WTC11 (cell line): Measurements from ENCODE around the gene CLIP2. TPM values are rescaled to one million over a fixed set of nuclear protein-coding genes. Genes with fewer than 3 reads are reported as not detected.

ENCODE experiments used
- ATAC-seq: fragments of 200-7000 bp; cut with Tn5 transposase; 2 replicates; pipeline ENCODE4 v1.10.0; 2021; ENCODE audit warnings: mild to moderate bottlenecking, moderate library complexity
- CTCF ChIA-PET: fragments of 300-600 bp; sonication (Branson Sonifier 250); formaldehyde crosslinking; loops from one replicate; lab custom pipeline; 2021; ENCODE audit warnings: antibody characterized with exemption; lab: Charles Lee
- POLR2A ChIA-PET: fragments of 350-600 bp; sonication (Branson Sonifier 250); formaldehyde crosslinking; loops from one replicate; lab custom pipeline; 2021; ENCODE audit warnings: antibody characterized with exemption; lab: Charles Lee
- DNase-seq: peaks from one replicate; pipeline ENCODE4 v3.0.0; 2021; ENCODE audit warnings: low spot score
- H3K27ac Mint-ChIP-seq: 2 replicates; pipeline ENCODE4 v1.8.0; 2021; ENCODE audit warnings: mixed read lengths
- H3K27me3 Mint-ChIP-seq: 2 replicates; pipeline ENCODE4 v1.8.0; 2021; ENCODE audit warnings: low read depth, mild to moderate bottlenecking, moderate library complexity, mixed read lengths
- H3K36me3 Mint-ChIP-seq: 2 replicates; pipeline ENCODE4 v1.8.0; 2021; ENCODE audit warnings: mixed read lengths
- H3K4me1 Mint-ChIP-seq: 2 replicates; pipeline ENCODE4 v1.8.0; 2022; ENCODE audit warnings: mixed read lengths
- H3K4me3 Mint-ChIP-seq: 2 replicates; pipeline ENCODE4 v1.8.0; 2021; ENCODE audit warnings: mild to moderate bottlenecking, moderate library complexity, mixed read lengths
- H3K9me3 Mint-ChIP-seq: 2 replicates; pipeline ENCODE4 v1.8.0; 2021; ENCODE audit warnings: mixed read lengths
- TCF7 ChIP-seq: sonication (generic); formaldehyde crosslinking; IDR thresholded peaks from 2 replicates; pipeline ENCODE4 v1.8.0; 2022; ENCODE audit warnings: mild to moderate bottlenecking, low read depth, missing genetic modification reagents, moderate library complexity
- ZNF121 ChIP-seq: sonication (generic); formaldehyde crosslinking; IDR thresholded peaks from 2 replicates; pipeline ENCODE4 v1.8.0; 2023; ENCODE audit warnings: missing genetic modification reagents
- total RNA-seq: library from RNA; stranded (reverse); gene quantifications from 3 replicates; pipeline ENCODE4 v1.2.3, GENCODE V29; 2021
- TF ChIP-seq, protein P1 (sequence below): sonication (generic); formaldehyde crosslinking; conservative IDR thresholded peaks from 2 replicates; pipeline ENCODE4 v1.8.1; 2023; ENCODE audit warnings: mild to moderate bottlenecking, low read depth, missing genetic modification reagents, moderate library complexity

Gene CLIP2
- total RNA-seq, 1 experiment from 2014 or later = 48.1 TPM

DNA sequence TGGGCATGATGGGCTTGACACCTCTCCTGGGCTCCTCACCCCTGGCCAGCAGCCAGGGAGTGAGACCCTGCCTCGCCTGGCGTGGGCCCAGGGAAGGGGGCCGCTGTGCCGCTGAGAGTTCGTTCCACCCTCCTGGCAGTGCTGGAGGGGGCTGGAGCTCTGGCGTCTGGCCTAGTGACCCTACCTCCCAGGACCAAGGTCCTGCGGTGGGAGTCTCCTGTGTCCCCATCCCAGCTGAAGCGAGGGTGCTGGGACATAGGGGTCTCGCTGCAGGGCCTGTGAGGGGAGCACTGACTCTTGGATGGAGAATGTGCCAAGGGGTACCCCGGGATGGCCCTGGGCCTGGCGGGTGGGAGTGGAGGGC, 165.7 kb downstream of the CLIP2 start:
- no peak for ATAC-seq
- Mint-ChIP-seq H3K4me1 (peaks cover 13% of the 10 kb centered on the region), H3K36me3 (no peaks in the 10 kb centered on the region), H3K9me3 (no peaks in the 10 kb centered on the region), H3K4me3 (peak overlapping the region; percentile 60), H3K27ac (no peak overlapping the region), H3K27me3 (no peaks in the 10 kb centered on the region)
- CTCF ChIA-PET = interaction anchor here (1.1 to 1.2 kb wide), 2 partner anchors 49 to 249 kb away, joined by 3 read pairs; no protein-coding TSS in a partner anchor
- DNase-seq = no peak
- POLR2A ChIA-PET = no interaction called here
- TF ChIP-seq TCF7 (CRISPR knock-in tag) (no peak), ZNF121 (peak; percentile 96)

DNA sequence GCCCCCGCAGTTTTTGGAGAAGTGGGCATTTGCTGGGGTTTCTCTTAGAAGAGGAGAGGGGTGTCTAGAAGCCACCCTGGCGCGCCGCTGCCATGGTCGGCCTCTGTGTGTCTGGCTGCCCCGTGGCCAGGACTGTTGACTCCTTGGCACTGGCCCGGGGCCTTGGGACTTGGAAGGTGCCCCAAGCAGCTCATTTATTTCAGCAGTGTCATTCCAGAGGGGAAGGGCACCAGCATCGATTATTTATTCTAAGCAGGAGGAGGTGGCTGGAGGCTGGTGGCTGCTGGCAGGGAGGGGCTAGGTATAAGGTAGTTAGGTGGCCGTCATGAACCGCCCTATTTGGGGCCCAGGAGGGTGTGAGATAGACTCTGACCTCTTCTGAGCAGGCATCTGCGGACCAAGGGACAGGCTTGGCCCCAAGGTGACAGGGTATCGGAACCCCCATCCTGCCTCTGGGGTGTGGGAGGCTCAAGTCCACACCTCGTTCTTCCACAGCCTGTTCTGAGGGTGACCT, 166.1 kb downstream of the CLIP2 start:
- POLR2A ChIA-PET = no interaction called here
- no peak for ATAC-seq
- CTCF ChIA-PET = interaction anchor here (1.1 to 1.2 kb wide), 2 partner anchors 50 to 249 kb away, joined by 3 read pairs; no protein-coding TSS in a partner anchor
- H3K36me3 Mint-ChIP-seq = no peaks in the 10 kb centered on the region
- H3K27ac Mint-ChIP-seq = no peak overlapping the region; the same call in 1 of the 2 replicates
- peaks cover 13% of the 10 kb centered on the region for H3K4me1 Mint-ChIP-seq
- H3K27me3 Mint-ChIP-seq = no peaks in the 10 kb centered on the region
- TF ChIP-seq, protein P1, sequence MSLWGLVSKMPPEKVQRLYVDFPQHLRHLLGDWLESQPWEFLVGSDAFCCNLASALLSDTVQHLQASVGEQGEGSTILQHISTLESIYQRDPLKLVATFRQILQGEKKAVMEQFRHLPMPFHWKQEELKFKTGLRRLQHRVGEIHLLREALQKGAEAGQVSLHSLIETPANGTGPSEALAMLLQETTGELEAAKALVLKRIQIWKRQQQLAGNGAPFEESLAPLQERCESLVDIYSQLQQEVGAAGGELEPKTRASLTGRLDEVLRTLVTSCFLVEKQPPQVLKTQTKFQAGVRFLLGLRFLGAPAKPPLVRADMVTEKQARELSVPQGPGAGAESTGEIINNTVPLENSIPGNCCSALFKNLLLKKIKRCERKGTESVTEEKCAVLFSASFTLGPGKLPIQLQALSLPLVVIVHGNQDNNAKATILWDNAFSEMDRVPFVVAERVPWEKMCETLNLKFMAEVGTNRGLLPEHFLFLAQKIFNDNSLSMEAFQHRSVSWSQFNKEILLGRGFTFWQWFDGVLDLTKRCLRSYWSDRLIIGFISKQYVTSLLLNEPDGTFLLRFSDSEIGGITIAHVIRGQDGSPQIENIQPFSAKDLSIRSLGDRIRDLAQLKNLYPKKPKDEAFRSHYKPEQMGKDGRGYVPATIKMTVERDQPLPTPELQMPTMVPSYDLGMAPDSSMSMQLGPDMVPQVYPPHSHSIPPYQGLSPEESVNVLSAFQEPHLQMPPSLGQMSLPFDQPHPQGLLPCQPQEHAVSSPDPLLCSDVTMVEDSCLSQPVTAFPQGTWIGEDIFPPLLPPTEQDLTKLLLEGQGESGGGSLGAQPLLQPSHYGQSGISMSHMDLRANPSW (CRISPR knock-in tag) = no peak
- H3K9me3 Mint-ChIP-seq = no peaks in the 10 kb centered on the region
- peak overlapping the region; percentile 60 for H3K4me3 Mint-ChIP-seq
- DNase-seq = no peak

Other genes with a start within 250 kb of the CLIP2 start
- gene LIMK1, start 205.6 kb upstream of the CLIP2 start, total RNA-seq = 85.4 to 92.1 TPM (median 90.6 TPM) in 3 replicates
- 355 to 373 TPM (median 371 TPM) in 3 replicates for gene EIF4H, start 115.1 kb upstream of the CLIP2 start, total RNA-seq
- gene LAT2, start 79.4 kb upstream of the CLIP2 start, total RNA-seq = 0.33 to 0.76 TPM (median 0.41 TPM) in 3 replicates
- gene RFC2, start 35.0 kb upstream of the CLIP2 start, total RNA-seq = 74.1 to 80.7 TPM (median 79.4 TPM) in 3 replicates
- 41.6 to 43.5 TPM (median 42.9 TPM) in 3 replicates for gene GTF2IRD1, start 164.5 kb downstream of the CLIP2 start, total RNA-seq